HG02571 (cell line): Measurements from ENCODE around the gene ITGBL1.

Experiments used
- ATAC-seq: cut with Tn5 transposase; IDR thresholded peaks from one replicate; pipeline ENCODE4 v1.9.1; 2021; ENCODE audit warnings: mild to moderate bottlenecking, moderate library complexity; ENCODE audit not compliant: unreplicated experiment

ITGBL1 gene

DNA sequence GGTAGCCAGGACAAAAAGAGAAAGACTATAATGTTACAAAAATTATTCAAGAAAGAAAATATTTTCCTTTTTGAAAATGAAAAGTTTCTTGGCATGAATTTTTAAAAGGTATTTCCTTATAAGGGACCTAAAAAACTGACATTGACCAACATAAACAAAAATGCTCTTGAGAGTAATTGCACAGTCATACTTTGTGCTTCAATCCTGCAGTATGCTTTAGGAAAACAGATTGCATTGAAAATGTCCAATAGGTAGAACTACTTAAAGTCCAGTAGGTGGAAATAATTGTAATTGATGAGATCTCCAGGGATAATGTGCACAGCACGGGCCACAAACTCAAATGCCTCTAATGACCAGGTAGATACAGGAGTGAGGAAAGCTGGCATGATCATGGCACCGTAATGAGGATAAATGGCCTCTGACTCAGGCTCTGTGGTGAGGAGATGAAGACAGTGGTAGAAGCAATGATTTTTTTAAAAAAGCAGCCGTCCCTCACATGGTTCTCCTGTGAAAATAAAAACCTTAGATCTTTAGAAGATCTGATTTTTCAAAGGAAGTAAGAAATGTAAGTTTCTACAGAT is 278.0 kb downstream of the ITGBL1 start:
- ATAC-seq = no peak

DNA sequence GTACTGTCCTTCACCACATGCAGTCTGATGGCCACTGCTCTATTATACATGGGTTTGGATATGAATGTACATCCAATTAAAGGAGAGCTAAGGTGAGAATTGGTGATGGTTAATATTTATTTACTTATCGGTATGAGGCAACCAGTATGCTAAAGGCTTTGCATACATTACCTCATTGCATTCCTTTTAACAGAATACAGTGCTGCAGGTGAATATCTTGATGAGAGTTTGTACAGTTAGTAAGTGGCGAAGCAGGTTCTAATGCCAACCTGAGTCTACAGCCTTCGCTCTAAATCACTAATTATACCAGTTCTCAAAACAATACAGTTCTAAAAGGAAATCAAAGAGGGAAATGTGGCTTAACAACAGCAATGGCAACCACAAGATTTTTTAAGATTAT is 284.1 kb downstream of the ITGBL1 start:
- no peak for ATAC-seq

DNA sequence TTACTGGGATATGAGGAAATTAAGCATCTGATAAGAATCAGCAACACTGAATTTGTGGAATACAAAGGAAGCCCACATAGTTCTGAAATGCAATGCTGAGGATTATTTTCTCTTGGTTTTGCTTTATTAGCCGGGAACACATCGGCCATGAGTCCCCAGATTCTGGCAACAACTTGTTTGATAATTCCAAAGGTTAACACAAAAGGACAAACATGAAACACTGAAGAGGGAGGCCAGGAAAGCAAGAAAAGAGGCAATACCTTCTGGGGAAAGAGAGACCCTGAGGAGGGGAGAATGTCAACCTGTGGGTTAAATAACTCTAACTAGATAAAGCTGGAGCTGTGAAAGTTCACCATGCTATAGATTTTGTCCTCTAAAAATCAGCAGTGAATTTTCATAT is 285.9 kb downstream of the ITGBL1 start:
- ATAC-seq = no peak

DNA sequence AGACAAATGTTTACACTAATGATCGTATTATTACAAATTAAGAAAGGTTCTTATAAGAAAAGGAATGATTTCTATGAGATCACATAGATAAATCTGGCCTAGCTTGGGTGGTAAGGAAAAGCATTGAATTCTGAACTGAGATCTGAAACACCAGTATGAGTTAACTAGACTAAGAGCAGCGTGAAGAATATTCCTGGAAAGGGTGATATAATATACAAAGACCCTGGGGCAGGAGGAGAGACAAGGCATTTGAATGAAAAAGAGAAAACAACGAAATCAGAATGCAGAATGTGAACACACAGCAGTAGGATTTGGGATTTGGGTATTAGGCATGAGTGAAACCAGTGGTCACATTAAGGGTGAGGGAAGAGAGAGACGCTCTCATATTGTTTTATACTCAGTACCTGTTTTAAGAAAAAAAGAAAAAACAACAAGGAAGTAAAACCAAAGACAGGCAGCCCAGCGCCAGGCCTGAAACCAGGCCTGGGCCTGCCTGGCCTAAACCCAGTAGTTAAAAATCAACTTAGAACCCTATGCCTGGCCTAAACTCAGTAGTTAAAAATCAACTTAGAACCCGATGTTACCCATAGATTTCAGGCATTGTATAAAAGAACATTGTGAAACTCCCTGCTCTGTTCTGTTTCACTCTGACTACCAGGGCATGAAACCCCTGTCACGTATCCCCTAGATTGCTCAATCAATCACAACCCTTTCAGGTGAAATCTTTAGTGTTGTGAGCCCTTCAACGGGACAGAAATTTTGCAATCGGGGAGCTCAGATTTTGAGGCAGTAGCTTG is 287.1 kb downstream of the ITGBL1 start:
- ATAC-seq = peak; percentile 87

DNA sequence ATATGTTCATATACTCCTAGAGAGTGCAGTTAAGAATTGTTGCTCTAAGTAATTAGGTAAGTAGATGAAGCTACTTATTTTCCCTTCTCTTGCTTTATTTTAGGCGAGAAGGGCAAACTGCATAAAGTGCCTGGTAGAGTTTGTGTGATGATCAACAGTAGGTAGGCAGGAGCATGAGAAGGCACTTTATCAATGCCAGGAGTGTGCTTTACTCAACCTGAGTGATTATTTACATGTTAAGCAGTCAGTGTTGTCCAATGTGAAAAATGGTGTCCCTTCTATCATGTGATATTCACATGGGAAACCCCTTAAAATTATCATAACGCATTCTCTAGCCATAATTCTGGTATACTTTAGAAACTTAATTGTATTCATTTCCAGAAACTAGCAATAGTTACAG is 294.0 kb downstream of the ITGBL1 start:
- no peak for ATAC-seq

DNA sequence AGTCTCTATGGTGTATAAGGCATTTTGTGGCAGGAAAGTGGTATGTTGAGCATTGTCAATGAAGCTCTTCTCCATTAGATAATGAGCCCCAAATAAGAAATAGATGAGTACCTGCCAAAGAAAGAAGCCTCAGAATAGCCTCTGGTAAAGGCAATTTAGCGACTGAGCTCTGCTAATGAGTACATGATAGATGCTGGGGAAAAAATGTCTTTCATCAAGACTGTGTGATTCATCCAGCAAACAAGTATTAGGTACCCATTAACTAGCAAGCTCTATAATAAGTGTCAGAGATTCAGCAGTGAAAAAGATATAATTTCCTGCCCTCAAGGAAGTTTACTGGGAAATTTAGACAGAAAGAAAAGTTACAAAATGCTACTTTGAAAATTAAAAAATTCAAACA is 294.6 kb downstream of the ITGBL1 start:
- ATAC-seq = no peak

DNA sequence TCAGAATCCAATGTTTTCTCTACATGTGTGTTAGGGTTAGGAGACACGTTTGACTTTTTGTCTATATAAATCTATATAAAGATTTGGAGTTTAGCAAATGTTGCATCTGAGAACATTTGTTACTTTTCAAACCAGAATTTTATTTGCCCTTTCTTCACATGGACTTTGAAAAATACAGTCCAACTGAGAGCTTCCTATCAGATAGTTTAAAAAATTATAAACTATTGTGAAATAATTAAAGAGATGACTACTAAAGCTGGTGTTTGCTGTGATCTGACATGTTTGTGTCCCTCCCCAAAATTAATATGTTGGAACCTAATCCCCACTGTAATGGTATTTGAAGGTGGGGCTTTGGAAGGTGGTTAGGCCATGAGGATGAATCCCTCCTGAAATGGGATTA is 297.1 kb downstream of the ITGBL1 start:
- ATAC-seq = no peak

DNA sequence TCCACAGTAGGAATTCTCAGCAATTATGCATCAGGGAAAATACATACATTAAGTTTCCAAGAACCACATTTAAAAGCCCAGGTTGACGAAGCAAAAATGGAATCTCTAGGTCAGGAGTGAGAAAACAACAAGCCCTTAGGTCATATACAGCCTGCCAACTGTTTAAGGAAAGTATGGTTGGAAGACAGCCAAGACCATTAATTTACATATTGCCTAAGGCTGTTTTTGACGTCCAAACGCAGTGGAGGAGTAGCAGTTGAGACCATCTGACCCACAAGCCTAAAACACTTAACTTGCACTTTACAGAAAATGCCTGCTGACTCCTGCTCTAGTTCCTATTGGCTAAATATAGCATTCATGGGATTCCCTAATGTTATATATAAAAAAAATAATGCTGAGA is 299.0 kb downstream of the ITGBL1 start:
- peak; percentile 92 for ATAC-seq

DNA sequence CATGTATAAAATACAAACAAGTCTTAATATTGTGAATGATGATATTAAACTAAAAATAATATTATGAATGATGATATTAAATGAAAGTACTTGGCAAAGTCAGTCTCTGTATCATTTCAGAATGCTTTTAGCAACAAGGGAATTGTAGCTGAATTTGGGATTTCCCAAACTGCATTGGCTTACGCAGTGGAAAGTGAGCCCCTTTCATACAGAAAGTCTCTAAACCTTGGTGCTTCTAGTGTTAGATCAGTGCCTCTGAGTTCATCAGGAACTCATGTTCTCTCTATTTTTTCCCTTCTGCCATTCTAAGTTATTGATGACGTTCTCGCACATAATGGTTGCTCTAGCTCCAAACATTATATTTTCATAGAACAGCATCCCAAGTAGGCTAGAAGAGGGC is 300.0 kb downstream of the ITGBL1 start:
- no peak for ATAC-seq

DNA sequence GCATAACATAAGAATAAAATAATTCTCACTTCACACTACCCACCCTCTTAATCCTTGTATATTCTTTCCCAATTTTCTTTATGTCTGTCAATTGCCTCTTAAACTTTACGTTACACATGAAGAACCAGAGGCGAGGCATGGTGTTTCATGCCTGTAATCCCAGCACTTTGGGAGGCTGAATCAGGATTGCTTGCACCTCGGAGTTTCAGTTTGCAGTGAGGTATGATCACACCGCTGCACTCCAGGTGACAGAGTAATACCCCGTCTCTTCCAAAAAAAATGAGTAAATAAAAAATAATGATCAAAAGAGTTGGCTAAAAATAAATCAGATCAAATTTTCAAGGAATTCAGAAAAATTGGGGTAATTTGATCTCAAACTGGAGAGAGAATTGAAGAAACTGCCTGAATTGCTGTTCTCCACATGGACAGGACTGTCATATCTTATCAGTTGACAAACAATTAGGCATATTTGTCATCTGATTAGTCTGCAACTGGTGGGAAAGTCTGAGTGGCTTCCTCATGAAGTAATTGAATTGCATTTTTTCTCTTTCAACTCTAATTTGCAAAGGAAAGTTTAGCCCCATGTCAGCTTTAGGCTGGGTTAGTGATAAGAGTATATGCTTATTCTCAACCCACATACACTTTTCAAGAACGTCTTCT is 302.9 kb downstream of the ITGBL1 start:
- ATAC-seq = no peak

DNA sequence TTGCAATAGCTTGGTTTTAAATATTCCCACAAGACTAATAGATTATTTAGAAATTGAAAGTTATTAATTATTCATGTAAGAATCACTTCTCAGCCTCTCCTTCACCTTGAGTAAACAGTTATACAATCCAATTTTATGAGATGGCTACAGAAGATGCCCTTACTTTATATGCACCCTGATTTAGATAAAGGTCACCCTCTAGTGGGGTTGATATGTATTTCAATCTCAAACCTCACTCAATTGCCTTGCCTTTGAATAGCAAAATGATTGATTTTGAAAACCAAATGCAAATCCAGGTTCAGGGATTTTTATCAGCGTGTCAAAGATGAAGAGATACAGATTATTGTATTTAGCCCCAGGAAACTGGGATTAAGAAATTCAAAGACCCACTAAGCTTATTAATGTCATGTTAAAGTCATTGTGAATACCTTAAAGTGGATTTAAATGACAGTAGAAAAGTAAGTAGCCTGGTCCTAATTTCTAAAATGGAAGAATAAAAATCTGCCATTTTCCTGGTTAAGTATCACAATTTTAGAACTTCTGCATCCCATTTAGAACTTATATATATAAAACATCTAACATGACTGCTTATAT is 305.1 kb downstream of the ITGBL1 start:
- peak; percentile 75 for ATAC-seq

DNA sequence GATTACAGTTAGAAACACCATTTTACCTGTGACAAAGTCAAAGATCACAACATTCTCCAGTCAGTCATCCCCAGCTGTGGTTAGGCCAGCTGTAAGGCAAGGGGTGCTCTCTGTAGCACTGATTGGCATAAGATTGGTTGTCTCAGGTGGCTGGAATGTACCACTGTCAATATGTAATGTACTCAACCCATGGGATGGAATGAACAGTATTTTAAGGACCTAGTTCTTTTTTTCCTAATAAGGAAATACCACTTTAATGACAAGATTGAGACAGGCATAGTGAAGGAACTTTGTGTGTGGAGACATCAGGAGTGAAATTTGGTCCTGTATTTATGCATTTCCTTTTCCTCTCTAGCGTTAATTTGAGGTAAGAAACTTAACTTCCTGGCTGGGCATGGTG is 310.7 kb downstream of the ITGBL1 start:
- no peak for ATAC-seq
